ENCODE results near the gene RPP25.

GRCh38 chr15:75002398-75002797, 45.8 kb upstream of the RPP25 start:
- no peak for TF ChIP-seq CTCF (conservative IDR thresholded peaks at IDR 0.05; ENCODE audit: low read depth, low read length)
- TF ChIP-seq EZH2 (IDR thresholded peaks at IDR 0.05; ENCODE audit: borderline replicate concordance, low read depth, low read length, poor library complexity, severe bottlenecking), result no peak

Measured in A673 (cell line).